Neural cell (in vitro differentiated cells): ENCODE data around the gene MTRF1. TPM values are rescaled to one million over a fixed set of nuclear protein-coding genes. Genes with fewer than 3 reads are reported as not detected.

Source experiments
- H2AFZ ChIP-seq: fragments of 200-600, 300-800 bp; sonication (generic), shearing (Covaris generic); 2 replicates; pipeline ENCODE4 v1.6.0; 2014; ENCODE audit warnings: low read depth, mild to moderate bottlenecking, antibody characterized with exemption, low read length, moderate library complexity
- H3F3A ChIP-seq: fragments of 200-600 bp; shearing (Covaris generic); 2 replicates; pipeline ENCODE4 v1.6.1; 2016; ENCODE audit warnings: mild to moderate bottlenecking, moderate library complexity, mixed read lengths, antibody characterized with exemption, low read length; ENCODE audit not compliant: insufficient read depth, poor library complexity, severe bottlenecking
- H3K27ac ChIP-seq: fragments of 200-600, 300-800 bp; sonication (generic), shearing (Covaris generic); 2 replicates; pipeline ENCODE4 v1.5.1; 2014; ENCODE audit warnings: mild to moderate bottlenecking, low read length, moderate library complexity
- H3K27me3 ChIP-seq: fragments of 300-800, 200-600 bp; sonication (generic), shearing (Covaris generic); 2 replicates; pipeline ENCODE4 v1.6.0; 2014; ENCODE audit warnings: mild to moderate bottlenecking, low read depth, low read length, moderate library complexity; ENCODE audit not compliant: insufficient read depth
- H3K36me3 ChIP-seq: fragments of 300-800, 200-600 bp; sonication (generic), shearing (Covaris generic); 2 replicates; pipeline ENCODE4 v1.5.1; 2014; ENCODE audit warnings: mild to moderate bottlenecking, antibody characterized with exemption, low read length, moderate library complexity; ENCODE audit not compliant: insufficient read depth
- H3K4me2 ChIP-seq: fragments of 300-800, 200-600 bp; sonication (generic), shearing (Covaris generic); 2 replicates; pipeline ENCODE4 v1.6.0; 2014; ENCODE audit warnings: mild to moderate bottlenecking, low read length
- H3K4me3 ChIP-seq: fragments of 300-800, 200-600 bp; sonication (generic), shearing (Covaris generic); 2 replicates; pipeline ENCODE4 v1.5.1; 2014; ENCODE audit warnings: mild to moderate bottlenecking, low read length, moderate library complexity
- H3K79me2 ChIP-seq: fragments of 200-600 bp; shearing (Covaris generic); replicated peaks from 2 replicates; pipeline ENCODE4 v1.6.0; 2014; ENCODE audit warnings: mild to moderate bottlenecking, low read length, moderate library complexity; ENCODE audit not compliant: insufficient read depth
- H3K9ac ChIP-seq: fragments of 300-800, 200-600 bp; sonication (generic), shearing (Covaris generic); 2 replicates; pipeline ENCODE4 v1.6.1; 2016; ENCODE audit warnings: mild to moderate bottlenecking, low read length, mixed read lengths
- H3K9me2 ChIP-seq: fragments of 200-600 bp; shearing (Covaris generic); 2 replicates; pipeline ENCODE4 v1.6.1; 2016; ENCODE audit warnings: mild to moderate bottlenecking, low read length, mixed read lengths; ENCODE audit not compliant: insufficient read depth
- H3K9me3 ChIP-seq: fragments of 200-600, 300-800 bp; sonication (generic), shearing (Covaris generic); 2 replicates; pipeline ENCODE4 v1.6.1; 2016; ENCODE audit warnings: mild to moderate bottlenecking, mixed run types, low read length, moderate library complexity, mixed read lengths
- H4K20me1 ChIP-seq: fragments of 200-600 bp; shearing (Covaris generic); 2 replicates; pipeline ENCODE4 v1.6.1; 2016; ENCODE audit warnings: mild to moderate bottlenecking, mixed run types; ENCODE audit not compliant: insufficient read depth
- EP300 ChIP-seq: fragments of 450-650 bp; conservative IDR thresholded peaks from 2 replicates; pipeline ENCODE4 v1.6.1; 2014; ENCODE audit warnings: antibody characterized with exemption, mild to moderate bottlenecking, moderate library complexity; ENCODE audit not compliant: poor library complexity, severe bottlenecking
- EZH2 ChIP-seq: fragments of 200-600, 300-800 bp; shearing (Covaris generic), sonication (generic); IDR thresholded peaks from 2 replicates; pipeline ENCODE4 v1.6.1; 2014; ENCODE audit warnings: antibody characterized with exemption, low read length, borderline replicate concordance, mild to moderate bottlenecking; ENCODE audit not compliant: insufficient read depth, poor library complexity, severe bottlenecking
- MXI1 ChIP-seq: fragments of 450-650 bp; conservative IDR thresholded peaks from 2 replicates; pipeline ENCODE4 v1.6.1; 2014; ENCODE audit warnings: antibody characterized with exemption, mild to moderate bottlenecking; ENCODE audit not compliant: poor library complexity, severe bottlenecking
- POLR2AphosphoS5 ChIP-seq: IDR thresholded peaks from 2 replicates; pipeline ENCODE4 v1.6.1; 2012
- RAD21 ChIP-seq: fragments of 450-650 bp; conservative IDR thresholded peaks from 2 replicates; pipeline ENCODE4 v1.6.1; 2014; ENCODE audit warnings: antibody characterized with exemption, mild to moderate bottlenecking, moderate library complexity
- REST ChIP-seq: IDR thresholded peaks from 2 replicates; pipeline ENCODE4 v1.6.1; 2012; ENCODE audit warnings: borderline replicate concordance
- SMC3 ChIP-seq: fragments of 450-650 bp; conservative IDR thresholded peaks from 2 replicates; pipeline ENCODE4 v1.6.1; 2014; ENCODE audit warnings: antibody characterized with exemption, mild to moderate bottlenecking, moderate library complexity; ENCODE audit not compliant: poor library complexity
- TAF1 ChIP-seq: IDR thresholded peaks from 2 replicates; pipeline ENCODE4 v1.6.1; 2012; ENCODE audit warnings: low read depth
- polyA plus RNA-seq: library from polyadenylated mRNA; depleted of rRNA; stranded (reverse); fragments of >200 nt; gene quantifications from 2 replicates; pipeline ENCODE4 v1.2.3, GENCODE V29; 2014
- TF ChIP-seq, protein P1 (sequence below): fragments of 450-650 bp; IDR thresholded peaks from 2 replicates; pipeline ENCODE4 v1.5.1; 2014; ENCODE audit warnings: antibody characterized with exemption, mild to moderate bottlenecking, moderate library complexity; ENCODE audit not compliant: poor library complexity, severe bottlenecking

Gene MTRF1
- polyA plus RNA-seq, 1 donor from 2014 or later, result 15.7 TPM

GRCh38 chr13:41193919-41194824 is 69.2 kb downstream of the MTRF1 start, which contains the start of gene KBTBD7:
Gene KBTBD7 (minus strand): TSS chr13:41194569. CDS start chr13:41194257, 312 bp downstream.
- TF ChIP-seq RAD21, result peak; percentile 46
- TF ChIP-seq TAF1, result peak; percentile 67
- TF ChIP-seq REST, result peak; percentile 58
- peak; percentile 56 for TF ChIP-seq EP300
- TF ChIP-seq MXI1, result peak; percentile 71
- TF ChIP-seq POLR2AphosphoS5, result peak; percentile 92
- peak; percentile 47 for TF ChIP-seq SMC3
- TF ChIP-seq, protein P1, sequence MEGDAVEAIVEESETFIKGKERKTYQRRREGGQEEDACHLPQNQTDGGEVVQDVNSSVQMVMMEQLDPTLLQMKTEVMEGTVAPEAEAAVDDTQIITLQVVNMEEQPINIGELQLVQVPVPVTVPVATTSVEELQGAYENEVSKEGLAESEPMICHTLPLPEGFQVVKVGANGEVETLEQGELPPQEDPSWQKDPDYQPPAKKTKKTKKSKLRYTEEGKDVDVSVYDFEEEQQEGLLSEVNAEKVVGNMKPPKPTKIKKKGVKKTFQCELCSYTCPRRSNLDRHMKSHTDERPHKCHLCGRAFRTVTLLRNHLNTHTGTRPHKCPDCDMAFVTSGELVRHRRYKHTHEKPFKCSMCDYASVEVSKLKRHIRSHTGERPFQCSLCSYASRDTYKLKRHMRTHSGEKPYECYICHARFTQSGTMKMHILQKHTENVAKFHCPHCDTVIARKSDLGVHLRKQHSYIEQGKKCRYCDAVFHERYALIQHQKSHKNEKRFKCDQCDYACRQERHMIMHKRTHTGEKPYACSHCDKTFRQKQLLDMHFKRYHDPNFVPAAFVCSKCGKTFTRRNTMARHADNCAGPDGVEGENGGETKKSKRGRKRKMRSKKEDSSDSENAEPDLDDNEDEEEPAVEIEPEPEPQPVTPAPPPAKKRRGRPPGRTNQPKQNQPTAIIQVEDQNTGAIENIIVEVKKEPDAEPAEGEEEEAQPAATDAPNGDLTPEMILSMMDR, result no peak
- TF ChIP-seq EZH2, result no peak
- no peaks in the 10 kb centered on the region for H3K36me3 ChIP-seq
- H3K27ac ChIP-seq, result peak within 1 kb of the TSS; percentile 87
- H3K4me3 ChIP-seq, result peak within 1 kb of the TSS; percentile 86
- no peaks in the 10 kb centered on the region for H3K9me3 ChIP-seq
- no peaks in the 10 kb centered on the region for H3K9me2 ChIP-seq
- H4K20me1 ChIP-seq, result no peaks in the 10 kb centered on the region
- peak within 1 kb of the TSS; percentile 78 for H2AFZ ChIP-seq
- no peaks in the 10 kb centered on the region for H3F3A ChIP-seq
- H3K9ac ChIP-seq, result peak within 1 kb of the TSS; percentile 88
- peaks cover 9% of the 10 kb centered on the region for H3K79me2 ChIP-seq
- H3K4me2 ChIP-seq, result peak within 1 kb of the TSS; percentile 45
- no peaks in the 10 kb centered on the region for H3K27me3 ChIP-seq

DNA sequence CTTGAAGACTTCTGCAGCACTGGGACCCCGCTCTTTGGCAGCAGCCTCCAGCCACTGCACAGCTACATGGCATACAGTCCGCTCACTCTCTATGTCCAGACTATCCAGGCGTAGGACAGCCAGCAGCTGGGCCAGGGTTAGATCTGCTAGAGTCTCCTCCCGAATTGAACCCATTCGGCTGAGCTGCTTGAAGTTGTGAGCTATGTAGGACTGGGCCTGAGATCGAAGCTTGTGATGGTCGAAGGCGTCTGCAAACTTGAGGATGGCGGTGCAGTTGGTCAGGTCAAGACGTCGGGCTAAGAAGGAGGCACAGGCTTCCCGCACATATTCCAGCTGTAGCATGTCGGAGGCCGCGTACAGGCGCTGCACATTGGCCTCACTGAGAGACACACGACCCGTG is 69.9 kb downstream of the MTRF1 start:
- Histone ChIP-seq H3K4me3 (peak overlapping the region; percentile 86), H4K20me1 (no peaks in the 10 kb centered on the region), H3F3A (no peaks in the 10 kb centered on the region), H3K9me2 (no peaks in the 10 kb centered on the region), H3K27me3 (no peaks in the 10 kb centered on the region), H3K79me2 (peaks cover 9% of the 10 kb centered on the region), H3K9me3 (no peaks in the 10 kb centered on the region), H3K36me3 (no peaks in the 10 kb centered on the region), H3K9ac (peak overlapping the region; percentile 88), H3K4me2 (no peak overlapping the region), H2AFZ (no peak overlapping the region), H3K27ac (no peak overlapping the region)
- no peak for TF ChIP-seq EZH2
- TF ChIP-seq TAF1, result no peak
- no peak for TF ChIP-seq SMC3
- TF ChIP-seq POLR2AphosphoS5, result no peak
- TF ChIP-seq, protein P1, result no peak
- TF ChIP-seq RAD21, result no peak
- TF ChIP-seq EP300, result no peak
- TF ChIP-seq REST, result no peak
- TF ChIP-seq MXI1, result no peak
